Suprapubic skin (tissue), 4 donors: Measurements from ENCODE around the gene CADM4. TPM values are rescaled to one million over a fixed set of nuclear protein-coding genes. Genes with fewer than 3 reads are reported as not detected.

ENCODE experiments used
- DNase-seq, 2 donors: peaks; one replicate each; pipeline ENCODE4 v3.0.0-alpha.2; 2019; ENCODE audit warnings: low spot score in 2 of 2
- H3K27ac ChIP-seq: fragments of 200-600 bp; sonication (generic); one replicate; pipeline ENCODE4 v1.5.1; 2019
- H3K27me3 ChIP-seq: fragments of 200-600 bp; sonication (generic); one replicate; pipeline ENCODE4 v1.5.1; 2019
- H3K36me3 ChIP-seq: fragments of 200-600 bp; sonication (generic); one replicate; pipeline ENCODE4 v1.5.1; 2019
- H3K4me1 ChIP-seq: fragments of 200-600 bp; sonication (generic); one replicate; pipeline ENCODE4 v1.5.1; 2019
- H3K4me3 ChIP-seq: fragments of 200-600 bp; sonication (generic); one replicate; pipeline ENCODE4 v1.5.1; 2019; ENCODE audit warnings: mild to moderate bottlenecking
- H3K9me3 ChIP-seq: fragments of 200-600 bp; sonication (generic); one replicate; pipeline ENCODE4 v1.5.1; 2019
- CTCF ChIP-seq, 2 donors: fragments of 200-600 bp in 1 of 2; fragments of 450-650 bp in 1 of 2; sonication (generic) in 1 of 2; IDR thresholded peaks; one replicate each; pipeline ENCODE4 v1.5.1; 2016 to 2019; ENCODE audit warnings: antibody characterized with exemption in 2 of 2, mild to moderate bottlenecking in 1 of 2, moderate library complexity in 1 of 2
- EP300 ChIP-seq: sonication (generic); formaldehyde crosslinking; IDR thresholded peaks from one replicate; pipeline ENCODE4 v1.6.1; 2017; ENCODE audit warnings: antibody characterized with exemption
- POLR2A ChIP-seq, 2 donors: fragments of 450-650 bp; IDR thresholded peaks; one replicate each; pipeline ENCODE4 v1.6.1; 2017; ENCODE audit warnings: antibody characterized with exemption in 2 of 2, mild to moderate bottlenecking in 2 of 2, moderate library complexity in 2 of 2
- POLR2AphosphoS5 ChIP-seq, 3 donors: sonication (generic); formaldehyde crosslinking; IDR thresholded peaks; one replicate each; pipeline ENCODE4 v1.6.1; 2017; ENCODE audit warnings: antibody characterized with exemption in 3 of 3
- WGBS: methylation state at CpG from one replicate; pipeline ENCODE4 v1.1.5; 2018; 5-methylcytosine and 5-hydroxymethylcytosine counted together
- total RNA-seq, 4 donors: library from RNA; depleted of rRNA; stranded (reverse); fragments of >200 nt; gene quantifications; one replicate each; pipeline ENCODE4 v1.1.0, GENCODE V29; 2016

CADM4 gene
- total RNA-seq, 4 donors from 2014 or later = 14.1 to 23.8 (median 15.7) TPM

- Histone ChIP-seq H3K36me3 (no peaks in the 10 kb centered on the region), H3K4me1 (peaks cover 27% of the 10 kb centered on the region), H3K9me3 (no peaks in the 10 kb centered on the region), H3K27ac (peak overlapping the region; percentile 88), H3K4me3 (peak overlapping the region; percentile 54), H3K27me3 (no peaks in the 10 kb centered on the region)
- DNase-seq = no peak
- 37% methylated on average over 15 of the region's 23 CpGs for WGBS
- TF ChIP-seq EP300 (no peak), POLR2AphosphoS5 (IDR thresholded peaks at IDR 0.05) (peak in 1 of 3 donors; percentile 0)
These were observed 19.3 kb downstream of the CADM4 start for GRCh38 chr19:43620061-43621001.

GRCh38 chr19:43619262-43620060, 20.2 kb downstream of the CADM4 start, which contains the start of gene ZNF428:
Gene ZNF428, minus strand, starts transcription at chr19:43619629. Its CDS starts 5,325 bp downstream, at chr19:43614304.
- H3K27ac ChIP-seq = peak within 1 kb of the TSS; percentile 88
- TF ChIP-seq CTCF (IDR thresholded peaks at IDR 0.05) (no peak), POLR2A (IDR thresholded peaks at IDR 0.05) (peak in 1 of 2 donors; percentile 50), POLR2AphosphoS5 (IDR thresholded peaks at IDR 0.05) (peak in 1 of 3 donors; percentile 41), EP300 (no peak)
- peak within 1 kb of the TSS; percentile 54 for H3K4me3 ChIP-seq
- peaks cover 19% of the 10 kb centered on the region for H3K4me1 ChIP-seq
- H3K9me3 ChIP-seq = no peaks in the 10 kb centered on the region
- 0% methylated on average over 27 of the region's 81 CpGs for WGBS
- H3K36me3 ChIP-seq = no peaks in the 10 kb centered on the region
- peak; percentile 88 to 90 for DNase-seq
- no peaks in the 10 kb centered on the region for H3K27me3 ChIP-seq

- Histone ChIP-seq H3K4me3 (peak overlapping the region; percentile 54), H3K9me3 (no peaks in the 10 kb centered on the region), H3K27me3 (no peaks in the 10 kb centered on the region), H3K36me3 (peaks cover 2% of the 10 kb centered on the region), H3K27ac (peak overlapping the region; percentile 88), H3K4me1 (peaks cover 17% of the 10 kb centered on the region)
- TF ChIP-seq POLR2AphosphoS5 (IDR thresholded peaks at IDR 0.05) (no peak), EP300 (no peak), POLR2A (IDR thresholded peaks at IDR 0.05) (no peak), CTCF (IDR thresholded peaks at IDR 0.05) (no peak)
- under 1% methylated on average over 11 of the region's 14 CpGs for WGBS
- no peak for DNase-seq
These were observed 20.8 kb downstream of the CADM4 start for GRCh38 chr19:43618921-43619261.

- peaks cover 17% of the 10 kb centered on the region for H3K4me1 ChIP-seq
- H3K36me3 ChIP-seq = peaks cover 19% of the 10 kb centered on the region
- H3K4me3 ChIP-seq = no peak overlapping the region
- H3K27ac ChIP-seq = no peak overlapping the region
- DNase-seq = no peak
- H3K9me3 ChIP-seq = no peaks in the 10 kb centered on the region
- H3K27me3 ChIP-seq = no peaks in the 10 kb centered on the region
- no peak for TF ChIP-seq POLR2AphosphoS5 (IDR thresholded peaks at IDR 0.05)
- no peak for TF ChIP-seq EP300
- TF ChIP-seq CTCF (IDR thresholded peaks at IDR 0.05) = no peak
- no peak for TF ChIP-seq POLR2A (IDR thresholded peaks at IDR 0.05)
- WGBS = 85% methylated on average over 6 of the region's 6 CpGs
These were observed 22.7 kb downstream of the CADM4 start for GRCh38 chr19:43616954-43617353.

DNA sequence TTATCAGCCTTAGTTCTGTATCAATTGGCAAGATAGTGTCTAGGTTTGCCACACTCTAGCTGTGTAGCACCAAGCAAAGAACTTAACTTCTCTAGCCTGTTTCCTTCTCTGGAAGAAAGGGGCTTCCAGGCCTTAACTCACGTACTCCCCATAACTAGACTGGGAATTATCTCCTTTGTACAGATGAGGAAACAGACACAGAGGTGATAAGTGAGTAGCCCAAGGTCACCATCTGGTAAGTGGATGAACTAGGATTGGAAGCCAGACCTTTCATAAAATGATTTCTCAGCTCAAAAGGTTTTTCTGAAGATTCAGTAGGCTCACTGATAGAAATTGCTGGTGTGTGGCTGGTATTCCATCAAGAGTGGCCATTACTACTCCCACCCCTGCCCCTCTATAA, 23.3 kb downstream of the CADM4 start:
- Histone ChIP-seq H3K4me3 (no peak overlapping the region), H3K36me3 (peaks cover 25% of the 10 kb centered on the region), H3K27ac (no peak overlapping the region), H3K9me3 (no peaks in the 10 kb centered on the region), H3K27me3 (no peaks in the 10 kb centered on the region), H3K4me1 (peaks cover 17% of the 10 kb centered on the region)
- DNase-seq = no peak
- TF ChIP-seq POLR2A (IDR thresholded peaks at IDR 0.05) (no peak), CTCF (IDR thresholded peaks at IDR 0.05) (no peak), EP300 (no peak), POLR2AphosphoS5 (IDR thresholded peaks at IDR 0.05) (no peak)
- 88% methylated on average over 1 of the region's 1 CpG for WGBS
